ENCODE data around the gene ARHGAP8. TPM values are rescaled to one million over a fixed set of nuclear protein-coding genes. Genes with fewer than 3 reads are reported as not detected.
"Not testable (repeated sequence)": the region's sequence is repeated elsewhere in the genome, so short reads cannot be mapped to it uniquely, and the experiment has no call there.

The ARHGAP8 gene
- total RNA-seq, 2 donors from 2014 or later = 34.6 to 64.5 TPM

GRCh38 chr22:44743247-44743646, 9.1 kb upstream of the ARHGAP8 start:
- DNase-seq (ENCODE audit: low spot score) = no peak
- no peak overlapping the region for H3K4me3 ChIP-seq
- 72% methylated on average over 11 of the region's 11 CpGs for WGBS
- no peaks in the 10 kb centered on the region for H3K36me3 ChIP-seq
- H3K27ac ChIP-seq = no peak overlapping the region
- TF ChIP-seq POLR2A (IDR thresholded peaks at IDR 0.05) = no peak
- intact Hi-C loops (cut with DNase I) = no loop called here
- H3K27me3 ChIP-seq (replicated peaks; ENCODE audit: insufficient read depth) = no peaks in the 10 kb centered on the region
- no peaks in the 10 kb centered on the region for H3K9me3 ChIP-seq
- peaks cover 4% of the 10 kb centered on the region for H3K4me1 ChIP-seq (replicated peaks)

DNA sequence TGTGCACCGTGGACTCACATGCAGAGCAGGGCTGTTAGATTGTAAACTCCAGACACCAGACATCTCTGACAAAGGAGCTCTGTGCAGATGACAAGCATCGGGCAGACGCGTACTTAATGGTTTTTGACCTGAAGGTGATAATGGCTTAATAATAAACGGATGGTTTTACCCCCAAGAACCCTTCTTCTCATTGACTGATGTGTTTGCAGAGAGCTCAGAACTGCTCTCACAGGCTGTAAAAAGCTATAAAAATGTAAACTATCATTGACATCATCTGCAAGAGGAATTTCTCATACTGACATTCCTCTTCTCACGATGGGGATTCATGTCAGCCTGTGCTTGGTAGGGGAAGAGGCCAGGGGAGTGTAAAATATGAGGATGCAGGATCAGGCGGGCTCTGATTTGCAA, 8.6 kb upstream of the ARHGAP8 start:
- no peak overlapping the region for H3K4me3 ChIP-seq
- peaks cover 4% of the 10 kb centered on the region for H3K4me1 ChIP-seq (replicated peaks)
- no peaks in the 10 kb centered on the region for H3K27me3 ChIP-seq (replicated peaks; ENCODE audit: insufficient read depth)
- no peaks in the 10 kb centered on the region for H3K9me3 ChIP-seq
- TF ChIP-seq POLR2A (IDR thresholded peaks at IDR 0.05) = no peak
- TF ChIP-seq POLR2AphosphoS5 (IDR thresholded peaks at IDR 0.05) = no peak
- no peak for TF ChIP-seq CTCF (IDR thresholded peaks at IDR 0.05)
- DNase-seq (ENCODE audit: low spot score) = no peak
- intact Hi-C loops (cut with DNase I) = no loop called here
- 32% methylated on average over 7 of the region's 7 CpGs for WGBS
- no peak overlapping the region for H3K27ac ChIP-seq
- no peaks in the 10 kb centered on the region for H3K36me3 ChIP-seq

GRCh38 chr22:44745853-44746789, 6.3 kb upstream of the ARHGAP8 start:
- H3K36me3 ChIP-seq = no peaks in the 10 kb centered on the region
- H3K4me3 ChIP-seq = no peak overlapping the region
- H3K4me1 ChIP-seq (replicated peaks) = peaks cover 4% of the 10 kb centered on the region
- intact Hi-C loops (cut with DNase I) = no loop called here
- H3K27ac ChIP-seq = peak overlapping the region; percentile 2 to 45
- no peaks in the 10 kb centered on the region for H3K27me3 ChIP-seq (replicated peaks; ENCODE audit: insufficient read depth)
- DNase-seq (ENCODE audit: low spot score) = no peak
- no peaks in the 10 kb centered on the region for H3K9me3 ChIP-seq
- 46% methylated on average over 13 of the region's 13 CpGs for WGBS
- TF ChIP-seq CTCF (IDR thresholded peaks at IDR 0.05) = no peak

GRCh38 chr22:44747784-44748127, 4.6 kb upstream of the ARHGAP8 start:
- H3K9me3 ChIP-seq; H3K36me3 ChIP-seq; H3K27me3 ChIP-seq (replicated peaks; ENCODE audit: insufficient read depth); DNase-seq (ENCODE audit: low spot score); intact Hi-C loops (cut with DNase I); H3K4me1 ChIP-seq (replicated peaks); H3K4me3 ChIP-seq; H3K27ac ChIP-seq: not testable (repeated sequence)
- WGBS = 92% methylated on average over 4 of the region's 4 CpGs

GRCh38 chr22:44748524-44748923, 3.9 kb upstream of the ARHGAP8 start:
- 87% methylated on average over 7 of the region's 7 CpGs for WGBS

More at GRCh38 chr22:44748524-44748923, 3.9 kb upstream of the ARHGAP8 start:
- Histone ChIP-seq H3K4me3 (no peak overlapping the region), H3K27me3 (replicated peaks; ENCODE audit: insufficient read depth) (no peaks in the 10 kb centered on the region), H3K27ac (no peak overlapping the region), H3K9me3 (no peaks in the 10 kb centered on the region), H3K4me1 (replicated peaks) (peaks cover 4% of the 10 kb centered on the region), H3K36me3 (no peaks in the 10 kb centered on the region)
- no peak for TF ChIP-seq CTCF (IDR thresholded peaks at IDR 0.05)
- TF ChIP-seq POLR2AphosphoS5 (IDR thresholded peaks at IDR 0.05) = no peak
- no peak for TF ChIP-seq POLR2A (IDR thresholded peaks at IDR 0.05)
- no peak for DNase-seq (ENCODE audit: low spot score)
- intact Hi-C loops (cut with DNase I) = no loop called here

Measured in prostate gland (tissue), 2 donors.